HTR-8/SVneo (cell line): Measurements from ENCODE around the gene CHSY3.

Experiments
- DNase-seq: peaks from one replicate; pipeline ENCODE4 v3.0.0; 2011; ENCODE audit warnings: low spot score, mixed read lengths; ENCODE audit not compliant: insufficient read length
- FAIRE-seq: peaks from 2 replicates; lab custom pipeline; 2011; peaks lifted over from hg19 to GRCh38; lab: Jason Lieb, UNC

Gene CHSY3

GRCh38 chr5:129904102-129904666, at the start of gene CHSY3:
Gene CHSY3, plus strand, starts transcription at chr5:129904465.
- DNase-seq = peak; percentile 45
- peak; percentile 88 for FAIRE-seq

GRCh38 chr5:129856325-129856724, 47.9 kb upstream of the CHSY3 start:
- FAIRE-seq (no peak), DNase-seq (no peak)

GRCh38 chr5:129857116-129857515, 47.1 kb upstream of the CHSY3 start:
- no peak for DNase-seq
- FAIRE-seq = no peak

GRCh38 chr5:129858131-129858675, 46.1 kb upstream of the CHSY3 start:
- FAIRE-seq (no peak), DNase-seq (no peak)

- DNase-seq = no peak
- no peak for FAIRE-seq
These were observed 19.9 kb upstream of the CHSY3 start for GRCh38 chr5:129884322-129884721.

GRCh38 chr5:129899454-129899853, 4.8 kb upstream of the CHSY3 start:
- no peak for FAIRE-seq
- DNase-seq = no peak

GRCh38 chr5:129902816-129903215, 1.4 kb upstream of the CHSY3 start:
- DNase-seq (no peak), FAIRE-seq (no peak)

GRCh38 chr5:129903466-129904101, 681 bp upstream of the CHSY3 start:
- DNase-seq (no peak), FAIRE-seq (no peak)

- FAIRE-seq = peak; percentile 9
- DNase-seq = no peak
These were observed 605 bp downstream of the CHSY3 start for GRCh38 chr5:129904667-129905472.

GRCh38 chr5:129905473-129906176, 1.4 kb downstream of the CHSY3 start:
- FAIRE-seq (no peak), DNase-seq (no peak)

GRCh38 chr5:129906177-129906887, 2.1 kb downstream of the CHSY3 start:
- FAIRE-seq = no peak
- no peak for DNase-seq

GRCh38 chr5:129909225-129909624, 5.0 kb downstream of the CHSY3 start:
- FAIRE-seq = no peak
- no peak for DNase-seq

- DNase-seq (no peak), FAIRE-seq (no peak)
These were observed 8.5 kb downstream of the CHSY3 start for GRCh38 chr5:129912601-129913255.

GRCh38 chr5:129915415-129915814, 11.2 kb downstream of the CHSY3 start:
- DNase-seq = no peak
- no peak for FAIRE-seq

GRCh38 chr5:129917224-129917623, 13.0 kb downstream of the CHSY3 start:
- FAIRE-seq (no peak), DNase-seq (no peak)

- no peak for FAIRE-seq
These were observed 16.9 kb downstream of the CHSY3 start for GRCh38 chr5:129921204-129921603.

GRCh38 chr5:129930221-129930620, 26.0 kb downstream of the CHSY3 start:
- DNase-seq (no peak), FAIRE-seq (no peak)

More at GRCh38 chr5:129921204-129921603, 16.9 kb downstream of the CHSY3 start:
- DNase-seq = no peak

GRCh38 chr5:129935626-129936025, 31.4 kb downstream of the CHSY3 start:
- DNase-seq = no peak
- no peak for FAIRE-seq

- no peak for FAIRE-seq
These were observed 33.8 kb downstream of the CHSY3 start for GRCh38 chr5:129938077-129938476.

More at GRCh38 chr5:129938077-129938476, 33.8 kb downstream of the CHSY3 start:
- DNase-seq = no peak
